HepG2 (cell line): ENCODE data around the gene MRNIP. TPM values are rescaled to one million over a fixed set of nuclear protein-coding genes. Genes with fewer than 3 reads are reported as not detected.
A peak's percentile ranks its signal among the peaks of the same experiment; 100 is the strongest.

ENCODE experiments used
- AKAP8 ChIP-seq: sonication (generic); formaldehyde crosslinking; IDR thresholded peaks from 2 replicates; pipeline ENCODE4 v1.5.1; 2020; ENCODE audit warnings: mild to moderate bottlenecking, missing genetic modification reagents
- BCL6 ChIP-seq: IDR thresholded peaks from 2 replicates; pipeline ENCODE4 v1.6.1; 2016; ENCODE audit warnings: missing genetic modification reagents, missing compliant biosample characterization
- HMG20B ChIP-seq: conservative IDR thresholded peaks from 2 replicates; pipeline ENCODE4 v1.6.1; 2016; ENCODE audit warnings: missing genetic modification reagents, missing compliant biosample characterization
- KLF11 ChIP-seq: IDR thresholded peaks from 2 replicates; pipeline ENCODE4 v1.6.1; 2016; ENCODE audit warnings: missing compliant biosample characterization
- MEF2D ChIP-seq: sonication (generic); formaldehyde crosslinking; IDR thresholded peaks from 2 replicates; pipeline ENCODE4 v1.5.1; 2020; ENCODE audit warnings: mild to moderate bottlenecking, missing genetic modification reagents
- NFE2L1 ChIP-seq: sonication (generic); formaldehyde crosslinking; IDR thresholded peaks from 2 replicates; pipeline ENCODE4 v1.4.0; 2020; ENCODE audit warnings: missing genetic modification reagents, mild to moderate bottlenecking, borderline replicate concordance
- ONECUT2 ChIP-seq: sonication (generic); formaldehyde crosslinking; IDR thresholded peaks from 2 replicates; pipeline ENCODE4 v1.4.0; 2020; ENCODE audit warnings: missing genetic modification reagents
- RARA ChIP-seq: IDR thresholded peaks from 2 replicates; pipeline ENCODE4 v1.6.1; 2016; ENCODE audit warnings: missing genetic modification reagents, missing compliant biosample characterization
- SNRNP70 ChIP-seq: fragments of 200-400 bp; formaldehyde crosslinking; IDR thresholded peaks from 2 replicates; pipeline ENCODE4 v1.6.1; 2017; ENCODE audit warnings: mild to moderate bottlenecking, low read depth, low read length, moderate library complexity
- SP1 ChIP-seq, 2 experiments: fragments of 450-650 bp in 1 of 2; sonication (generic) in 1 of 2; formaldehyde crosslinking in 1 of 2; IDR thresholded peaks; 2 replicates each; pipeline versions ENCODE4 v1.4.0 to v1.6.1; 2016 to 2020; ENCODE audit warnings: missing genetic modification reagents in 1 of 2
- TRIM22 ChIP-seq: fragments of 450-650 bp; IDR thresholded peaks from 2 replicates; pipeline ENCODE4 v1.6.1; 2017
- ZBTB39 ChIP-seq: sonication (generic); formaldehyde crosslinking; IDR thresholded peaks from 2 replicates; pipeline ENCODE4 v1.5.0; 2020; ENCODE audit warnings: missing genetic modification reagents
- ZIK1 ChIP-seq: sonication (generic); formaldehyde crosslinking; IDR thresholded peaks from 2 replicates; pipeline ENCODE4 v1.5.0; 2020; ENCODE audit warnings: mild to moderate bottlenecking, low read depth, missing genetic modification reagents, borderline replicate concordance
- ZNF124 ChIP-seq: sonication (generic); formaldehyde crosslinking; IDR thresholded peaks from 2 replicates; pipeline ENCODE4 v1.4.0; 2020; ENCODE audit warnings: missing genetic modification reagents
- ZNF281 ChIP-seq: sonication (generic); formaldehyde crosslinking; IDR thresholded peaks from 2 replicates; pipeline ENCODE4 v1.4.0; 2020; ENCODE audit warnings: missing genetic modification reagents, borderline replicate concordance
- ZNF800 ChIP-seq: sonication (generic); formaldehyde crosslinking; IDR thresholded peaks from 2 replicates; pipeline ENCODE4 v1.4.0; 2020; ENCODE audit warnings: missing genetic modification reagents
- ZNF83 ChIP-seq: sonication (generic); formaldehyde crosslinking; IDR thresholded peaks from 2 replicates; pipeline ENCODE4 v1.4.0; 2020; ENCODE audit warnings: missing genetic modification reagents, mild to moderate bottlenecking, borderline replicate concordance
- ZNF850 ChIP-seq: sonication (generic); formaldehyde crosslinking; conservative IDR thresholded peaks from 2 replicates; pipeline ENCODE4 v1.9.0; 2021; ENCODE audit warnings: mild to moderate bottlenecking, missing genetic modification reagents
- polyA plus RNA-seq, 8 experiments: library from polyadenylated mRNA; depleted of rRNA in 3 of 8; stranded (reverse) in 7 of 8; unstranded in 1 of 8; fragments of >200 nt; fragmentation: Illumina TruSeq in 4 of 8; extraction: Trizol in 4 of 8; gene quantifications; 2 replicates each; pipeline versions ENCODE4 v1.2.1 to v1.2.3, GENCODE V29; 2011 to 2016; ENCODE audit warnings: low read depth in 4 of 8, missing spikeins in 1 of 8, mixed read lengths in 1 of 8; ENCODE audit not compliant: insufficient read depth in 1 of 8
- total RNA-seq, 5 experiments: library from RNA; depleted of rRNA; stranded (reverse); fragments of >200 nt; fragmentation: Illumina TruSeq; extraction: Trizol; gene quantifications; 2 replicates each; pipeline ENCODE4 v1.2.3, GENCODE V29; 2016; ENCODE audit warnings: low read depth in 1 of 5

Gene MRNIP
- total and polyA plus RNA-seq, 2 of the 13 experiments (the other 11 are each of a cell fraction or from before 2014, with no cell fraction given): 15.5 to 34.1 TPM

GRCh38 chr5:179858586-179859427 lies at the start of gene MRNIP (continued):
- peak; percentile 75; the same call in 1 of the 2 replicates for TF ChIP-seq ZNF800 (CRISPR knock-in tag)
- TF ChIP-seq KLF11 (CRISPR knock-in tag): 0 out of 2 replicates have a peak, but pooled peaks have one; percentile 60
- no peak for TF ChIP-seq NFE2L1 (CRISPR knock-in tag)
- TF ChIP-seq ZBTB39 (CRISPR knock-in tag): peak; percentile 35; the same call in 1 of the 2 replicates
- peak; percentile 69; the same call in 1 of the 2 replicates for TF ChIP-seq ZIK1
- TF ChIP-seq SP1 (IDR thresholded peaks at IDR 0.05): no peak
- peak; percentile 88 for TF ChIP-seq SP1 (CRISPR knock-in tag; IDR thresholded peaks at IDR 0.05)
- TF ChIP-seq ZNF850: no peak
- TF ChIP-seq ONECUT2: no peak
- TF ChIP-seq AKAP8 (CRISPR knock-in tag): peak; percentile 92
- no peak for TF ChIP-seq SNRNP70
- TF ChIP-seq ZNF124 (CRISPR knock-in tag): peak; percentile 40
- TF ChIP-seq TRIM22: no peak
- peak; percentile 18; the same call in 1 of the 2 replicates for TF ChIP-seq RARA (CRISPR knock-in tag)
- TF ChIP-seq HMG20B (CRISPR knock-in tag): 0 out of 2 replicates have a peak, but pooled peaks have one; percentile 33
- no peak for TF ChIP-seq BCL6 (CRISPR knock-in tag)
- TF ChIP-seq MEF2D (CRISPR knock-in tag): peak; percentile 81
- no peak; the same call in 1 of the 2 replicates for TF ChIP-seq ZNF83
- peak; percentile 4; the same call in 1 of the 2 replicates for TF ChIP-seq ZNF281
